CD4-positive, alpha-beta T cell treated with Interleukin-10 for 1 hour (primary cell): ENCODE results near the gene BRAP.
"Not testable (repeated sequence)": the region's sequence is repeated elsewhere in the genome, so short reads cannot be mapped to it uniquely, and the experiment has no call there.

Experiments
- DNase-seq: peaks from one replicate; pipeline ENCODE4 v3.0.0-alpha.2; 2020

Gene BRAP

DNA sequence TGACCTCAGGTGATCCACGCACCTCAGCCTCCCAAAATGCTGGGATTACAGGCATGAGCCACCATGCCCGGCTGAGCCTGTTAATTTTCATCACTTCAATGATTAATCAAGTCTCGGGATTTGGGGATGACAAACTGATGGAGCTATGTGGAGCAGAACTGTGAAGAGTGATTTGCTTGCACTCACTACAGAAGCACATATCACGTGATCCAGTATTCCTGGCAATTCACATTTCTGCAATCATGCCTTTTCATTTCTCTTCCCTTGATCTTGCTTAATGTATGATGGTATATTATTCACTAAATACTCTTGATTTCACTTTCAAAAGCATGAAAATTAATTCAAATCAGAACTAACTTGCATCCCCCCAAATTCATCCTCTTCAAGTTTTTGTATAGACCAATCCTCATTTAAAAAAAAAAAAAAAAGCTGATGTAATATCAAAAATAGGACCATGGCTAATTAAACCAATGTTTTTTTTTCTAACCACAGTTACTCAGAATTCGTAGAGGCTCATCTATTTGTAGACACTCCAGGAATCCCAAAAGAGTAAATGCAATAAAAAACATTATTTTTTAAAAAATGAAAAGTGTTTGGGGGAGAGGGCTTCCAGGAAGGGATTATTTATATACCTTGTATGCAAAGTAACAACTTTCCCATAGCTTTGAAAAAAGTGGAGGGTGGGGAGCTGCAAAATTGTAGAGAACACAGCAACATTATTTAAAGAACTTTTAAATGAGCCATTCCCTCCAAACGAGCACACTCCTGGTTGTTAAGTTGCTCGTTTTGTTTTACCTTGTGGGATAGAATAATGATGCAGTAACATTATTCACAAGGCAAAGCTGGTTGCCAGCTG is 79.6 kb downstream of the BRAP start:
- no peak for DNase-seq

DNA sequence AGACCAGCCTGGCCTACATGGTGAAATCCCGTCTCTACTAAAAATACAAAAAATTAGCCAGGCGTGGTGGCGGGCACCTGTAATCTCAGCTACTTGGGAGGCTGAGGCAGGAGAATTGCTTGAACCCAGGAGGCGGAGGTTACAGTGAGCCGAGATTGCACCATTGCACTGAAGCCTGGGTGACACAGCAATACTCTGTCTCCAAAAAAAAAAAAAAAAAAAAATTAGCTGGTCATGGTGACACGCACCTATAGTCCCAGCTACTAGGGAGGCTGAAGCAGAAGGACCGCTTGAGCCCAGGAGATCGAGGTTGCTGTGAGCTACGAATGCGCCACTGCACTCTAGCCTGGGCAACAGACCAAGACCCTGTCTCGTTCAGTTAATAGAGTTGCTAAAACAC is 82.9 kb downstream of the BRAP start:
- DNase-seq, result not testable (repeated sequence)

DNA sequence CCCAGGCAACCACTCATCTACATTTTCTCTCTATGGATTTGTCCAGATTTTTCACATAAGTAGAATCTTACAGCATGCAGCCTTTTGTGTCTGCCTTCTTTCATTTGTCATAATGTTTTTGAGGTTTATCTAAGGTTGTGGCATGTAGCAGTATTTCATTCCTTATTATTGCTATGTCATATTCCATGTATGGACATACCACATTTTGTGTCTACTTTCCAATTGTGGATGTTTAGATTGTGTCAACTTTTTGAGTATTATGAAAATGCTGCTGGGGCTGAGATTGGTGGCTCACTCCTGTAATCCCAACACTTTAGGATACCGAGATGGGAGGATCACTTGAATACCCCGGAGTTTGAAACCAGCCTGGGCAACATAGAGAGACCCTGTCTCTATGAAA is 83.4 kb downstream of the BRAP start:
- DNase-seq, result no peak

DNA sequence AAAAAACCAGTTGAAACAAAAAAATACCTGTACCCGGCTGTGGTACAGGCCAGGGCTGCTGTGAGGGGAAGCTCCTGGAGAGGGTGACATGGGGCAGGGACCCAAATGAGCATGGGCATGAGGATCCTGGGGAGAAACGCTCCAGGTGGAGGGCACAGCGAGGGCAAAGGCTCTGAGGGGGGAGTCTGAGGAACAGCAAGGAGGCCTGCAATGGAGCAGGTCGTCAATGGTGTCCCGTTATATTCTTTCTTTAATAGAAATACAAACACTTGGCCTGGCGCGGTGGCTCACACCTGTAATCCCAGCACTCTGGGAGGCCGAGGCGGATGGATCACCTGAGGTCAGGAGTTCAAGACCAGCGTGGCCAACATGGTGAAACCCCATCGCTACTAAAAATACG is 84.8 kb downstream of the BRAP start:
- not testable (repeated sequence) for DNase-seq

DNA sequence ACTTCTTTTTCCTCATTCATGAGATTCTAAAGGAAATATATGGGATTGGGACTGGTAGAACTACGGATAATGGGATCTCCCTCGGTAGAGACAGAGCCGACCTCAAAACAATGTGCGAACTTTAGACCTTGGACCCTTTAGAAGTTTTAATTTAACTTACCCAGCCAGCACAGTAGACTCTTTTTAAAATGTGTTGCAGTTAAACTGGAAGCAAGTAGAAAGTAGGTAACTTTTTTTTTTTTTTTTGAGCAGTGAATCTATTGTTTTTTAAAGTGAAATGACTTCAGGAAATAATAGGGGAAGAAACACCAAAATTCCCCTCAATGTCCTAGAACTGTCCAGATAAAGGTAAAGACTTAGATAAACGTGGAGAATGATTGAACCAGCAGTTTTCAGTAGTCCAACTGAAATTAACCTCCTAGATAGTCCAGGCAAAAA is 85.5 kb downstream of the BRAP start:
- no peak for DNase-seq

DNA sequence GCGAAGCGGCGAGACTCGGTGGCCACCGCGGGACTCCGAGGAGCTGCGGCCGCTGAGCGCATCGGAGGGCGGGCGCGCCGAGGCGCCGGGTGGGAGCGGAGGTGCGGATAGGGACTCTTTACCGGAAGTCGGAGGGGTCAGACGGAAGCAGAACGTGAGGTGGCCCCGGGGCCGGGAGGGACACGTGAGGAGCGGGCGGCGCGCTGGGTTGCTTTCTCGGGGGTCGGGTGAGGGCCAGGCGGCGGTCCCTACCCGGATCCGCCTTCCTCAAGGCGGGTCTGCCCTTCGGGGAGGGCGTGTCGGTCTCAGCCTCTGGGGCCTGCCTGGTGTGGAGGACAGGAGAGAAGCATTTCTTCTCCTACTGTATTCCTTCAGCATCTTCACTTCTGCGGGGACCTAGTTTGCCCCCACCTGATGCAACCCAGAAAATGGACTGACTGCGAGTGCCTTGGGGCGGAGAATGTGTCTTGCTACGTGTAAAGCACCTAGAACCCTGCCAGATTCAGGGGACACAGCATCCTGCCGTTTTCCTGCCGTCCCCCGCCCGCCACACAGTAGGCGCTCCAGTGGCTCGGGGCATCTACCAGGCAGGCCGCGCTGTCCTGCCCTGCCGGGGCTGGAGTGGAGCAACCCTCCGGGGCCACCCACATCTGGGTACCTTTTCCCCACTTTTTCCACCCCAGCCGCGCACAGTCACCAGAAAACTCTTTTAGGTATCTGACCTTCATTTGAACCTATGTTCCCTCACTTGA is 86.1 kb downstream of the BRAP start:
- DNase-seq, result peak; percentile 89

DNA sequence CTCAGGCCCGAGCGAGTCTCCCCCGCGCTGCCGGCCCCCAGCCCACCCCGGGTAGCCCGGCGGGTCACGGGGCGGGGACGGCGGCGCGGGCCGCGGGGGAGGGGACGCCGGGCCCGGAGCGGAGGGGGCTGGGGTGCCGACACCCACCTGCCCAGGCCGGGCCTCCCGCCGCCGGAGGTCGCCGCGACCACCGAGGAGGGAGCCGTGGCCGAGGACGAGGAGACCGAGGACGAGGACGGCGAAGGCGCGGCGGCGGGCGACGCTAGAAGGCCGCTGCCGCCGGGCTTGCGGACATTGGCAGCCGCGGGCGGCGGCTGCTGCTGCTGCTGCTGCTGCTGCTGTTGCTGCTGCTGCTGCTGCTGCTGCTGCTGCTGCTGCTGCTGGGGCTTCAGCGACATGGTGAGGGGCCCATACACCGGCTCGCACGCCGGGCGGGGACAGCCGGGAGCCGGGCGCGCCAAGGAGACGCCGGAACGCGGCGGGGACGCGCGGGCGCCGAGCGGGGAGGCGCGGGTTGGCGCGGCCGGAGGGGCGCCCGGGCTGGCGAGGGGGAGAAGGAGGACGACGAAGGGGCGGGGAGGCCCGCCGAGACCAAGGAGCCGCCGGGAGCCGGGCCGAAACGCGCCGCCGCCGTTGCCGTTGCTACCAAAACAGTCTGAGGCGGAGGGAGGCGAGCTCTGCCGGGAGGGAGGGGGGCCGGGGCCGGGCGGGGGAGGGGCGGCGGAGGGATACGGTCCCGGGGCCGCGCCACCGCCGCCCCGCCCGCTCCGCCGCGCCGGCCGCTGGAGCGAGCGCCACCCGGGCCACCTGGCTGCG is 86.9 kb downstream of the BRAP start, which contains the start of gene ATXN2:
Gene ATXN2, minus strand, starts transcription at position 679 of the 816 bp plus-strand sequence. Its CDS starts 281 bp downstream, at position 398.
- peak; percentile 77 for DNase-seq

DNA sequence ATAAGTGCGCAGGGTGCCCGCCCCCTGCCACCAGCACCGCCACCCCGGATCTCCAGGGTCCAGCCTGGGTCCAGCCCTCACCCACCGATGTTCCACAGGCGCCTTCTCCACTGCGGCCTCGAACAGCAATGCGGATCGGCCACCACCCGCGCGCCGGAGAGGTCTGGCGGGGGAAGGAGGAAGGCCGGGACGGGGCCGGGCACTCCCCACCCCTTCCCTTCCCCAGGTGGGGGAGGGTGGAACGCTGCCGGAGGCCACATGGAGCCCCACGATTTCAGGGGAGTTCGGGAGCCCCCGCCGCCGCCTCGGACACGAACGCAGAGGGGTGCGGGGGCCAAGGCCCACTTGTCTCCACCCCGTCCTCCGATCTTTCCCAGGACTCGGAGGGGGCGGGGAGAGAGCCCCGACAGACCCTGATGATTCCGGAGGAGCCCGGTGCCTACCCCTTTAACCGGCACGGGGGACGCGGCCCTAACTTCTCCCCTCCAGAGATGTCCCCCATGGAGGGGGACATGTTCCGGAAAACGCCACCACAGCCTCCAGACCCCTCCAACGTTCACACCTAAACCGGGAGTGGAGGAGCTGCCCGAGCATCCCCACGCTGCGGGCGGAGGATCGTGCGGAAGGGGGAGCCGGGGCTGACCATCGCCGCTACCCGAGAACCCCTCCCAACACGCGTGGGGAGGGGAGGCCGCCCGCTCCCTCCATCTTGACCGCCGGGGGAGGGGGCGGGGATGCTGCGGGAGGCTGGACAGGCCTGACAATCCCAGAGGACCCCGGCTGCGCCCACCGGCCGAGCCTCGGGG is 87.7 kb downstream of the BRAP start:
- DNase-seq, result peak; percentile 26

DNA sequence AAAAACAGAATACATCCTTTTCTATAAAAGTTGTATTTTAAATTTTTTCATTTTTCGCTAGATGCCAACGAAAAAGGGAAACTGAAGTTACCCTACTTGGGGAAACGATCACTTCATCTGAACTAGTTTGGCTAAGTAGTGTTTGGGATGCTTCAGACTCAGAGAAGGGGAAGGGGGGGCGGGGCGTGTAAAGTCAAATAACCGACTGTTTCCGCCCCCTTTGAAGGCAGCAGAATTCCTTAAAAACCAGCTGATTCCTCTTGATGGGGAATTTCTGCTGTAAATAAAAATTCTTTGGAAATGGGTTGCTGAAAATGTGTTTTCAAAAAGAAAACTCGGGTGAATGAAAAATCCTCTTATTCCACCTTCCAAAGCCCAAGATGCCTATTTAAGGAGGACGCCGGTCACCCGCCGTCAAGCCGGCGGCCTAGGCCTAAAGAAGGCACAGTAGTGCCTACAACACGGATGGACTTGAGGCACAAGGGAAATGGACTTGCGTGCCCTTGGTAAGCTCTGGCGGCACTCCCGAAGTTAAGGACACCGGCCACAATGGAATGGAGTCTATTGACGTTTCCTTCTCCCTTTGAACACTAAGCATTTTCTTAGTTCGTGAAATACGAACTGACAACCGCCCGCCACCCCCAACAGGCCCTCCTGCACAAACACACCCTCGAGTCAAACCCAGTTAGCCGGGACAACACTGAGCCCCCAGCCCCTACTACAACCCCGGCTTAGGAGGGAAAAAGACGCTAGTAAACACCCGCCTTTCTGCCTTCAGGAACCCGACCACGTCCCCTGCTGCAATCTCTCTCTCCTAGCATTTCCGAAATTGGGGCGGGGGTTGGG is 88.5 kb downstream of the BRAP start:
- peak; percentile 16 for DNase-seq

DNA sequence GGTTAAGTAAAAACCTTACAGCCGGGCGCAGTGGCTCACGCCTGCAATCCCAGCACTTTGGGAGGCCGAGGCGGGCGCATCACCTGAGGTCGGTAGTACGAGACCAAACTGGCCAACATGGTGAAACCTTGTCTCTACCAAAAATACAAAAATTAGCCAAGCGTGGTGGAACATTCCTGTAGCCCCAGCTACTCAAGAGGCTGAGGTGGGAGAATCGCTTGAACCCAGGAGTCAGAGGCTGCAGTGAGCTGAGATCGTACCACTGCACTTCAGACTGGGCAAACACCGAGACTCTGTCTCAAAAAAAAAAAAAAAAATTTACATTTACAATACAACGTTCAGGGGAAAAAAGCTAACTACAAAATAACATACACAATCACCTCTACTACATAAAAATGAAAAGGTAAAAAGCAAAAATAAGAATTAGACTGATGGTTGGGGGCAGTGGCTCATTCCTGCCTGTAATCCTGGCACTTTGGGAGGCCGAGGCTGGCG is 90.4 kb downstream of the BRAP start:
- DNase-seq, result not testable (repeated sequence)
